Measurements from ENCODE around the gene CCDC34.
A peak's percentile ranks its signal among the peaks of the same experiment; 100 is the strongest.

CCDC34 gene

DNA sequence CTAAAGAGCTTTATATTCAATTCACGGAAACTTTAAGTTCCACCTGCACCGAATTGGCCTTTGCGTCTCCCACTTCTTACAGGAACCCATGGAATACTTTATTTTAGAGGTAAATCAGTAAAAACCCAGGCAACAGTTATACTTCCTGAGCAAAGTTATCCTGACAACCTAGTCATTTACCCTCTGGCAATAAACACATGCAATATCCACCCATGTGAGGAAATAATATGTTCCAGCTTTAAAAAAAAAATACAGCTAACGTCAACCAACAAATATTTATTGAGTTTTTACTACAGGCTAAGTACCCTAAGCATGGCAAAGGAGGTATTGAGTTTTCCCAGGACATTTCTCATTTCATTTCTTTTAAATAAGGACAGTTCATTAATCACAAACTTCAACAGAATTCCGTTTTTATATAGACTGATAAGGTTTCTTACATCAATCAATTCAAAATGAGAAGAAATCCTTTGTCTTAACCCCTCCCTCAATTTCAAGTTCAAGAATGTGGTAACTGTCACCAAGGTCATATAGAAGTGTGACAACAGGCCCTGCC is 38.3 kb upstream of the CCDC34 start:
- DNase-seq: no peak
- TF ChIP-seq GATA1 (IDR thresholded peaks at IDR 0.05; ENCODE audit: low read depth, low read length) (no peak), POLR2A (IDR thresholded peaks at IDR 0.05; ENCODE audit: low read length) (no peak)

DNA sequence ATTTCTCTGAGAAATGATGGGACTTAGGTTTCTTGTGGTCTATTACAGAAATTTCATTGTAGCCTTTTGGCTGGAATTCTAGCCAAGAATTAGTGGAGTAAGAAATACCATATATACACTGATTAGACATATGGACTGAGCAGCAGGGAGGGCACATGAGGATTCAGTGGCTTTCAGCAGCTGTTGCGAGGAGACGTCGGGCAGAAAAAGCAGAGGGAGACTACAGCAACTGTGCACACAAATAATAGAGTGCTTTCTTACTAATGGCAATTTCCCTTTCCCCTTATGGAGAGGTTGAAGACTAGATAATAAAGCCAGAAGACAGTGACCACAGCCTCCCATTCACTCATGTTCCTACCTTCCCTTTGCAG is 35.4 kb upstream of the CCDC34 start:
- TF ChIP-seq GATA1 (IDR thresholded peaks at IDR 0.05; ENCODE audit: low read depth, low read length) (no peak), POLR2A (IDR thresholded peaks at IDR 0.05; ENCODE audit: low read length) (no peak)

DNA sequence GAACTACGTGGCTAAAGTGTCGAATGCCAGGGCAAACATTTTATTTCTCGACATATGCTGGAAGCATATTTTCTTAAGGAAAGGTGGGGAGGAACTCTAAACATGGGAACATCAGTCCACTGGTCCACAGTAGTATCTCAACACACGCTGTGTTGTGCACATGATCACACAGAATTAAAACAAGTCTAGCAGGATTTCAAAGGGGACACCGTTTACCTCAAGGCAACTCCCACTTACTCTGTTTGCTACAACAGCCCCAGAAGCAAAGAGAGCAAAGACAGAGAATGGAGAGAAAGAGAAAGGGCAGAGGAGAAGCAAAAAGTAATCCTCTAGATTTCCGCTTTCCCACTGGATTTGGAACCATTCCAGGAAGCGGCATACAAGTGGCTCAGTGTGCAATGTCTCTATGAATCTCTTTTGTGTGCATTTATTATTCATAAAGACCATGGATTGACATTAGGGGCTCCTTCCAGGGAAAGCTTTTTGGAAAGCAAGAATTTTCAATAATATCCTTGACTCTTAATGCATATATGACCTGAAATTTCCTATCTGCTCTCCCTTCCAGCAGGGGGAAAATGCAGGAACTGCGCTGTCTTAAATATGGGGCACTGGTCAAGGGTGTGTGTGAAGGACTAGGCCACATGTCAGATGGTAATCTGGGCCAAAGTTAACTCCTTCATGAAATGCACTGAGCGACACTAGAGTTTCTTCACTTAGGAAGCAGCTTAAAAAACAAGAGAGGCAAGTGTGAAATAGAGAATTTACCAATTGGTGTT is 34.8 kb upstream of the CCDC34 start:
- no peak for TF ChIP-seq POLR2A (IDR thresholded peaks at IDR 0.05; ENCODE audit: low read length)
- TF ChIP-seq GATA1 (IDR thresholded peaks at IDR 0.05; ENCODE audit: low read depth, low read length): no peak
- peak in 1 of 2 experiments; percentile 36 for DNase-seq

More for the DNA sequence above, 35.4 kb upstream of the CCDC34 start:
- DNase-seq: no peak

DNA sequence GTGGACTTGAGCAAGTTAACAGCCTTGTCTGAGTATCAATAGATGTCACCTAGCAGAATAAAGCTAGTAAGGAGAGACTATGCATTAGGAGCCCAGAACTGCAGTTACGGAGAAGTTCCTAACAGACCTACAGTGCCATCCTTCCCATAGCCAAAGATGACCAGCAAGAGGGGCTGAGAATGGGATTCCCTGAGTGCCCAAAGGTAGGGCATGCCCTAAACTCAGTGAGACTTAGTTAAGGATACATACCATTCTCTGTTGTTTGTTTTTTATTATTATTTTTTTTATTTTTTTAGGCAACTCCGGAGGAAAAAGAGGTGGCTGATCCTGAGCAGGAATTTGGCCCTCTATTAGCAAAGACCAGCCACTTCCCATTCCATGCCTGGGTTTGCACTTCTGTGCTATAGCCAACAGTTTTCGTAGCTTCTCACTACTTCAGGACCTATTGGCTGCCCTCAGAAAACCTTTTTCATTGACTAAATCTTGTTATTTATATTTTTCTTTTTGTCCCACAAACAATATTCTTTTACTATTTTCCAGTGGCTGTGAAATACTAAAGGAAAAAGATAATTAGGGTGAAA is 33.3 kb upstream of the CCDC34 start:
- TF ChIP-seq GATA1 (IDR thresholded peaks at IDR 0.05; ENCODE audit: low read depth, low read length) (no peak), POLR2A (IDR thresholded peaks at IDR 0.05; ENCODE audit: low read length) (no peak)
- no peak for DNase-seq

DNA sequence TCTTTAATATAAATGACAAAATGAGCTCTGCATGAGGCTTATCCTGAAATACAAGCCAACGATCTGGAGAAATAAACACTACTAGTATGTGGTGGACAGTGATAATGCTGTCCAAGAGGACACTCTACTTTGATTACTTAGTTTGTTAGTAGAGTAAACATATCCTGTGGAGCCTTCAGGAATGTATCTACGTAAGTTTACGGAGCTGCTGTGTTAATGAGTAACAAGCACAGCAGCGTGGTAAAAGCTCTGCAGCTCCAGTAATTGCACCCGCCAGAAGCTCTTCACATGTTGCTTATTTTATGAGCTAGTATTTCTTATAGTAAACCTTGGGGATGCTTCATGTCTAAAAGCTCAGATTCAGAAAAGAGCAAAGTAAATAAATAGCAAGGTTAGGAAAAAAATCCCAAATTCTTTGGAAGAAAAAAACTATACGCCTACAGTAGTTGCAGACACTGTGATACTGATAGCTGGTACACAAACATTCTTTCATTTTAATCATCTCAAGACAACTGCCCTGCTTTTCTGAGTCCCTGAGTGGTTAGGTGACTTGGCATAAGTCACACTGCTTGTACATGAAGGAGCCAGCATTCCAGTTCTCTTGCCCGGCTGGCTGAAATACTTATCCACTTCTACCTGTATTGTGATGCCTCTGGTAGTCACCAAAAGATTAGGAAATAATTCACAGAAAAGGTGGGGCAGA is 32.7 kb upstream of the CCDC34 start:
- TF ChIP-seq GATA1 (IDR thresholded peaks at IDR 0.05; ENCODE audit: low read depth, low read length): no peak
- TF ChIP-seq POLR2A (IDR thresholded peaks at IDR 0.05; ENCODE audit: low read length): no peak
- DNase-seq: peak; percentile 52 to 64

DNA sequence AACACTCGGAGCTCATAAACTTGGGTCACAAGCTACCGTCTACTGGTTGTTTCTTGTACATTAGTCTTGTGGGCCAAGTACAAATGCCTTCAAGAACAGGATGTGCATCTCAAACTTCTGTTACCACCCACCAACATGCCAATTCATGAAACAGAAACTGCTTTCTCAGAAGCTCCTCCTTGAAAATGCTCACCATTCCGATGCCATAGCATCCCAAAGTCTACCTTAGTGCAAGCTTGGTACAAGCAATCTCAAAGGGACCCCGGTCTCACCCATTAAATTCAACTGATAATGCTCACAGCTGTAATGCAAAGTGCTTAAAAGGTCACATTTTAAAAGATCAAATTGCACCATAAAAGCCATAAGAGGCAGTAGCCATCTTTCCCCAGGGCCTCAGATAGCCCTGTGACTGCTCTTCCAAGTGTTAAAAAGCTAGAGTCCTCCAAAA is 31.8 kb upstream of the CCDC34 start:
- no peak for DNase-seq
- TF ChIP-seq GATA1 (IDR thresholded peaks at IDR 0.05; ENCODE audit: low read depth, low read length) (no peak), POLR2A (IDR thresholded peaks at IDR 0.05; ENCODE audit: low read length) (no peak)

DNA sequence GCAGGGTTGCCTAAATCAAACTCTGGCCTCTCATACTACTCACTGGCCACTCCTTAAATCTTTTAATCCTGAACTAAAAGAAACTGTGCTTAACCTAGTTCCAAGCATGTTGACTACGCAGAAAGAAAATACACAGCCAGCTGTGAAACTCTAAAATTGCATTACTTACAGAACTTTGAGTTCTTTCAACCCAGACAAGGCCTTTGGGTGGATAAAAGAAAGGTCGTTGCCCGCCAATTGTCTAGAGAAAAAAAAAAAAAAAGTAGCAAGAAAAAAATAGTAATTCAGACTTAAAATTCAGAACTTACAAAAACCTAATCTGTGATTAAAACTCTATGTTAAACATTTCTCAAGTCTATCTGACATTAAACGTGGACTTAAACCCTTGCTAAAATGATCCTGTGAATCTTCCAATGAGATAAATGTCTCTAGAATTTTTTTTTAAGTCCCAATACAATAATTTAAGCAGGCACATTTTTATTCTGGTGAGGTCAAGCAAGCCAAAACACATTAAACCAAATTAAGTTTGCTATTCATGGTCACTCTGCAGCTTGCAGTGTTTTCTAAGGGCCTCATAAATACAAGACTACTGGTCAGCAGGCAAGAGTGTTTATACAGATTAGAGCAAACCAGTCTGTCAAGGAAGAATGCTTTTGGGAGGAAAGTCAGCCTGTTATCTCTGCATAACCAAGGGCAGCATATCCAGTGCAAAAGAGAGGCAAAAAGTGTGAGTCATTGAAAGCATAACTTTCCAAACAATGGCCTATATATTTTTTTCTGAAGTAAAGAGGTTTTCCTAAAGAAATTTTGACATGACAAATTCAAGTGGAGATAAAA is 29.5 kb upstream of the CCDC34 start:
- peak; percentile 68 to 84 for DNase-seq
- no peak for TF ChIP-seq GATA1 (IDR thresholded peaks at IDR 0.05; ENCODE audit: low read depth, low read length)
- no peak for TF ChIP-seq POLR2A (IDR thresholded peaks at IDR 0.05; ENCODE audit: low read length)

DNA sequence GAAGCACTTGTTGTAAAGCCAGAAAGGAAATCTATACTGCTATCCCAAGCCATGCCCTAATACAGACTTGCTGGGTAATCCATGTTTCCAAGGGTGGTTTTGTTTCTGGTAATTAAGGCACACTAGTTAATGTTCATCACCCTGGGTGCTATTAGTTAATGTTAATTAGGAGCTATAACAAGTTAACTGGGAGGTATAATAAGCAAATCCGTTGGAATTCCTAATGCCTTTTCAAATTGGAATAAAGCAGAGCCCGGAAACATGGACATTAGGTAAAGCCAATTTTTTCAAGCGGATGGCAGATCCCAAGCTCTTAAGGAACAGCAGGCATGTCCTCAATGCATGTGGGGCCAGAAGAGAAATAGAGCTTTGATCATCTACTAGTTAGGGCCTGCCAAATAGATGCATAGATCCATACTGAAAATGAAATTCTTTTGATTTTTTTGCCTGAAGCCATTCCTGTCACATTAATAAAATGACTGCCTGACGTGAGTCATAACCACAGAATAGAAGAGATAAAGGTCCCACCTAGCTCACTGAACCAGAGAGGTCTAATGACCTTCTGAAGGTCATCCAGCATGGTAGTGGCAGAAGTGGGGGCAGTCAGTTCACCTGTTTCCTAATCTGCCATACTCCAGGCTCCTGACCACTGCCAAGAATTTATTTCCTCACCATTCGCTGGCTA is 28.5 kb upstream of the CCDC34 start:
- DNase-seq: peak in 1 of 2 experiments; percentile 20
- TF ChIP-seq POLR2A (IDR thresholded peaks at IDR 0.05; ENCODE audit: low read length) (no peak), GATA1 (IDR thresholded peaks at IDR 0.05; ENCODE audit: low read depth, low read length) (no peak)

DNA sequence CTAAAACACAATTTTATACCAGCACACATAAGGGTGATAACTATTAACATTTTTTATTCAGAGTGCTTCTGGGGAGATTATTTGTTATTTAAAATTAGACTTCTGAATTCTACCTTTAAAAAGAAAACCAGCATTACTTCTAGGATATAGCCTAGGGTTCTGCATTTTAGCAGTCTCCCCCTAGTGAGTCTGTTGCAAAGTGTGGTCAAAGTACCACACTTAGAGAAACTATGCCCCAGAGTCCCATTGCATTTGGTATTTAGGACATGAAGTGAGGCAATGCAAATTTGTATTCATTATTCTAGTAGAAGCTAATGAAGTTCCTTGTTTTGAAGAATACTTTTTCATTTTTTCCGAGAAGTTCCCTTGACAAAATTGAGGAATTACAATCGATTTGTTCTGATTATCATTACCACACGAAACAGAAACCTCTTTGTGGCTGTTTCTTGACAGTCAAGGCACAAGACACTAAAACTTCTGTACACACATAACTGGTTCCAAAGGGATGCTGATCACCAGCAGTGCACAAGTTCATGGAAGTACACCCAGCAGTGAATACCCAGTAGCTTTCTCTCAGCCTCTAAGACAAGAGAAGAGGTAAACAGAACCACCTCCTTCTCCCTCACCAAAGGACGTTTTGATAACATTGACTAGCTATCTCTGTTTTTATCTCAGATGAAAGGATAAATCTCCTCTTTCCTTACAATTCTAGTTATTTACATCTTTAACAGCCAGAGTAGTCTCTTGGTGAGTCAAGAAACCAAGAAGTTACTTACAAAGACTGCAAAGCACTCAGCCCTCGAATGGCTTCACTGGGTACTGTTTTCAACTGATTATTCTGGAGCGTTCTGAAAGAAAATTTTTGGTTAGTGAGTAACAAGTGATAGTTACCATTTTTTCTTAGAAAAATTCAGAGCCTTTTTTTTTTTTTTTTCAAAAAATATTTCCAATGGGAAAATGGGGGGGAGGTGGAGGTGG is 27.6 kb upstream of the CCDC34 start:
- TF ChIP-seq GATA1 (IDR thresholded peaks at IDR 0.05; ENCODE audit: low read depth, low read length): no peak
- TF ChIP-seq POLR2A (IDR thresholded peaks at IDR 0.05; ENCODE audit: low read length): no peak
- no peak for DNase-seq

DNA sequence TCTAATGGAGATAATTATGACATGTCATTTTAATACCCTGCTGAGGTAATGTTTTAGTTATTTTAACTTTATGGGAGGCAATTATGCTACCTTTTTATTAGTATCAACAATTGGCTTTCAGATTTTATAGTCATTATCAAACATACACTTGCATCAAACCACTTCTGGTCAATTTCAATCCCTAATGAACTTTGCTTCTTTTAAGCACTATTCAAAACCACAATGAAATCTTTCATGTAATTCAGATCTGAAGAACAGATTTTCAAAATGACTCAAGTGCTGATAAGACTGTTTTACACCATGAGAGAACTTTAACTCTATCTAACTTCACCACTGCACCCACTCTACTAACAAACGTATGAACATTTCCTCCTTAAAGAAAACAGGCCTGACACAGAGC is 25.9 kb upstream of the CCDC34 start:
- TF ChIP-seq GATA1 (IDR thresholded peaks at IDR 0.05; ENCODE audit: low read depth, low read length) (no peak), POLR2A (IDR thresholded peaks at IDR 0.05; ENCODE audit: low read length) (no peak)
- DNase-seq: peak; percentile 43 to 57

DNA sequence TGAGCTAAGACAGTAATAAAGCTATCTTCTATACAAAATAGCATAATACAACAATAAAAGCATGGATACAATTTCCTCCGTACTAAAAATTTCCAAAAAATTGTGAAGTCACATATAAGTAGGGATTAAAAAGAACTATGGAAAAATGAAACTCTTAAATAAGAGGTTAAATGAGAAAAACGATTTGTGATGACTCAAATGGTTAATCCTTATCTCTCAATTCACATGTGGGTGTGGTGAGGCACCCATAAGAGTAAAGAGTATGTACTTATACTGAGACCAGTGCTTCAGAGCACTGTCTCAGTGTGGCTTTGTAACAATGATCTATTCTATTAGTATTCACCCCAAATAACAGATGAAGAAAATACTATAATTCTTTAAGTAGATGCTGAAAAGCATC is 25.0 kb upstream of the CCDC34 start:
- TF ChIP-seq POLR2A (IDR thresholded peaks at IDR 0.05; ENCODE audit: low read length) (no peak), GATA1 (IDR thresholded peaks at IDR 0.05; ENCODE audit: low read depth, low read length) (no peak)
- peak; percentile 80 to 87 for DNase-seq

DNA sequence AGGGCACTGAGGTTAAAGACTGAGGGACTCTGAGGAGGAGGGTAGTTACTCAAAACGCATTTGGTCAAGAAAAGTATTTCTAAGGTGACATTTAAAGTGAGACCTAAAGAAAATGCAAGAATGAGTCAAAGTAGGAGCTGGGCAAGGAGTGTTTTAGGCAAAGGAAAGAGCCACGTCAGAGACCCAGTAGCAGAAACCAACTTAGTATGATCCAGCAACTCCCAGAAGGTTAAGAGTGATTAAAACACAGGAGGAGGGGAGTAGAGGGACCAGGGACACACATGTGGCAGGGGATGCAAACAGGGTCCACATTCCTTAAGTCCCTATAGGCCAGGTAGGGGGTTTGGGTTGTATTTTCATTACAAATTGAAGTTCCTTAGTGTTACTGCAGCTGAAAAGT is 24.3 kb upstream of the CCDC34 start:
- peak; percentile 42 to 52 for DNase-seq

More for the DNA sequence above, 24.3 kb upstream of the CCDC34 start:
- no peak for TF ChIP-seq GATA1 (IDR thresholded peaks at IDR 0.05; ENCODE audit: low read depth, low read length)
- TF ChIP-seq POLR2A (IDR thresholded peaks at IDR 0.05; ENCODE audit: low read length): no peak

Data from erythroblast (primary cell).